ENCODE results near the gene CRB2.

Gene CRB2

DNA sequence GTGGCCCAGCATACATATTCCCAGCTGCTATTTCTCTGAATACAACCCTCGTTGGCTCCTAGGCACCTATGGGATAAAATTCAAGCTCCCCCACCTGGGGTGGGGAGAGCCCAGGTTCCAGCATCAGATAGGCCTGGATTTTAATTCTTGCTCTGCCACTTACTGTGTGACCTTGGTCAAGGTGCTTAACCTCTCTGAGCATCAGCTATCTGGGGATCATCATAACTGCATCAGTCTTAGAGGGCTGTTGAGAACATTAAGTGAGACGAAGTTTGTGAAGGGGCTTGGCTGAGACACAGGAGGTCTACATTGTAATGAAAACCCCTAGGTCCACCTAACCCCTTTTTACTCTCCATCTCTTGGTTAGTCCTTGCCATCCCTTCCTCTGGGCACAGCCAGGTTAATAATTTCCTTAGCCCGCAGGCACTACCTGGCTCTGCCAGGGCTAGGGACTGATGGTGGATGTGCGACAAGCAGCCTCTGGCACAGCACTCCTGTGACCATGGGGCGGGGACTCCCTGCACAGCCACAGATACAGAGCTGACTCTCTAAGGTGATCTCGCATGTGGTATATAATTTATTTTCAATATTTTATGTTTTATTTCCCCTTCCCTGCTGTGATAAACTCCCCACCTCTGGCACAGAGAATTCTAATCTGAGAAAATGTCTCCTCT lies 68.7 kb downstream of the CRB2 start:
- no peak for DNase-seq

DNA sequence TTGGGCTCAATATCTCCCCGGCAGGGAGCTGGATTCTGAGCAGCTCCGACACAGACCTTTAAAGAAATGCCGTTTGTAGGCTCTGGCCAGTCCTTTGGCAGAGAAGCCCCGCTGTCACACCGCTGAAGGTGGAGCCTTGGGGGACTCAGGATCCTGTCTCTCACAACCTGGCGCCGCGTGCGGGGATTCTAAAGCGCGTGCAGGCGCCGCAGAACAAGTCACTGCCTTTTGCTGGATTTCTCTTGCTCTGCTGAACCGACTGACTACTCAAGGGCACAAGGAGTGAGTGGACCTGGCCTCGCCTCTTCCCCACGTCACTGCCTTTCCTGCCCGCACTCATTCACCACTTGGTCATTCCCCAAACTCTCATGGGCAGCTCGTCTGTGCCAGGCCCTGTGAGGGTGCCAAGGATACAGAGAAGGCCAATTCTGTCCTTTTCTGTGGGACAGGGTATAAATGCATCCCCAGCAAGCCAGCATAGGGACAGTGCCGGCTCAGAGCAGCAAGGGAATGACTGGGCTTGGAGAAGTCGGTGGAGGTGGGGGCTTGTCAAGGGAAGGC lies 69.3 kb downstream of the CRB2 start:
- no peak for DNase-seq

GRCh38 chr9:123425836-123426365 lies 69.9 kb downstream of the CRB2 start:
- no peak for DNase-seq

DNA sequence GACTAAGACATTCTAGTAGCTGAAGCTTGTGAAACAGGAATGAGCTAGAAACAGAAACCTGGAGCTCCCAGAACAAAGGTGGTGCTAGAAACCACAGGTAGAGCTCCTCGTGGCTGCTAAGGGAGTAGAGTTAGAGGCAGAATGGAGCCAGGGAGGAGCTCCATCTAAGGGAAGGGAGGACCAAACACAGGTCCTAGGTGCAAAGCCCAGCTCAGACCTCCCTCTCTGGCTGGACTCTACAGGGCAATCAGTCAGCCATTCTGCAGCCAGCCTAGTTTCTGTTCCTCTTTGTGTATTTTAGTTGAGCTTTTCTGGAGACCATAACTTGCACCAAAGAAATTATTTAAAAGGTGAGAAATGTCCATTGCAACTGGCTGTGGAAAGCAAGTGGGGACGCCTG lies 70.4 kb downstream of the CRB2 start:
- no peak for DNase-seq
